ENCODE results near the gene SNX27. TPM values are rescaled to one million over a fixed set of nuclear protein-coding genes. Genes with fewer than 3 reads are reported as not detected.
A peak's percentile ranks its signal among the peaks of the same experiment; 100 is the strongest.

The SNX27 gene
- total and polyA plus RNA-seq, 2 donors (not counting 1 experiment from before 2014, with no cell fraction given), result 29.5 to 38.1 TPM

- H3K27me3 ChIP-seq (ENCODE audit: control insufficient read depth, insufficient read depth, low read length), result no peaks in the 10 kb centered on the region
- H3K4me2 ChIP-seq (ENCODE audit: extremely low read depth, insufficient read depth, low read length), result no peak overlapping the region
- no peak overlapping the region for H3K27ac ChIP-seq (ENCODE audit: insufficient read depth, low read length)
- no peaks in the 10 kb centered on the region for H4K20me1 ChIP-seq (ENCODE audit: control insufficient read depth, extremely low read depth, insufficient read depth, low read length)
- H3K9me3 ChIP-seq (ENCODE audit: control insufficient read depth, insufficient read depth, low read depth, low read length), result no peaks in the 10 kb centered on the region
- no peaks in the 10 kb centered on the region for H3K79me2 ChIP-seq (ENCODE audit: control insufficient read depth, insufficient read depth, low read length)
- no peaks in the 10 kb centered on the region for H3K36me3 ChIP-seq (ENCODE audit: control insufficient read depth, insufficient read depth, low read length)
- no peak overlapping the region for H3K4me3 ChIP-seq (replicated peaks in 1 of 4; ENCODE audit: control extremely low read depth in 1 of 4, insufficient read depth in 1 of 4, low read depth in 3 of 4, low read length in 4 of 4)
- DNase-seq (ENCODE audit: low read depth in 2 of 2), result peak in 1 of 2 donors; percentile 36
- no peak overlapping the region for H3K9ac ChIP-seq (ENCODE audit: insufficient read depth, low read length)
- TF ChIP-seq, protein P1, sequence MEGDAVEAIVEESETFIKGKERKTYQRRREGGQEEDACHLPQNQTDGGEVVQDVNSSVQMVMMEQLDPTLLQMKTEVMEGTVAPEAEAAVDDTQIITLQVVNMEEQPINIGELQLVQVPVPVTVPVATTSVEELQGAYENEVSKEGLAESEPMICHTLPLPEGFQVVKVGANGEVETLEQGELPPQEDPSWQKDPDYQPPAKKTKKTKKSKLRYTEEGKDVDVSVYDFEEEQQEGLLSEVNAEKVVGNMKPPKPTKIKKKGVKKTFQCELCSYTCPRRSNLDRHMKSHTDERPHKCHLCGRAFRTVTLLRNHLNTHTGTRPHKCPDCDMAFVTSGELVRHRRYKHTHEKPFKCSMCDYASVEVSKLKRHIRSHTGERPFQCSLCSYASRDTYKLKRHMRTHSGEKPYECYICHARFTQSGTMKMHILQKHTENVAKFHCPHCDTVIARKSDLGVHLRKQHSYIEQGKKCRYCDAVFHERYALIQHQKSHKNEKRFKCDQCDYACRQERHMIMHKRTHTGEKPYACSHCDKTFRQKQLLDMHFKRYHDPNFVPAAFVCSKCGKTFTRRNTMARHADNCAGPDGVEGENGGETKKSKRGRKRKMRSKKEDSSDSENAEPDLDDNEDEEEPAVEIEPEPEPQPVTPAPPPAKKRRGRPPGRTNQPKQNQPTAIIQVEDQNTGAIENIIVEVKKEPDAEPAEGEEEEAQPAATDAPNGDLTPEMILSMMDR (conservative IDR thresholded peaks at IDR 0.05 in 1 of 2, IDR thresholded peaks at IDR 0.05 in 1 of 2; ENCODE audit: low read depth in 1 of 2, low read length in 2 of 2), result no peak
- TF ChIP-seq EZH2 (IDR thresholded peaks at IDR 0.05; ENCODE audit: low read length, missing control alignments), result no peak
- no peak overlapping the region for H2AFZ ChIP-seq (ENCODE audit: low read length)
- no peaks in the 10 kb centered on the region for H3K4me1 ChIP-seq (ENCODE audit: control insufficient read depth, extremely low read depth, insufficient read depth, low read length)
Observed at GRCh38 chr1:151604291-151604690, 7.6 kb upstream of the SNX27 start.

DNA sequence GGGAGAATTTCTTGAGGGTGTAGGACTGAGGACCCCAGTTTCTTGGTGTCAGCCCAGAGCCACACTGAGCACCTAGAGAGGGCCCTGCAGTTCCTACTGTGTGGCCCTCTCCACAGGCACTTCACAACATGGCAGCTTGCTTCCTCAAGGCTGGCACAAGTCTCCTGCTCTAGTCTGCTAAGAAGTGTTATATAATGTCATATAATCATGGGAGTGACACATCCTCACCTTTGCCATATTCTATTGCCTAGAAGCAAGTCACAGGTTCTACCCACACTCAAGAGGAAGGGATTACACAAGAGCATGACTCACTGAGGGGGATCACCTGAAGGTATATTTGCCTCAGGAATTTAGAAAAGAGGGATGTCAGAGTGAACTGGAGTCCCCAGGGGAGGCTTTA lies 5.5 kb upstream of the SNX27 start:
- H3K4me1 ChIP-seq (ENCODE audit: control insufficient read depth, extremely low read depth, insufficient read depth, low read length), result peaks cover 4% of the 10 kb centered on the region
- no peaks in the 10 kb centered on the region for H3K36me3 ChIP-seq (ENCODE audit: control insufficient read depth, insufficient read depth, low read length)
- TF ChIP-seq, protein P1 (conservative IDR thresholded peaks at IDR 0.05 in 1 of 2, IDR thresholded peaks at IDR 0.05 in 1 of 2; ENCODE audit: low read depth in 1 of 2, low read length in 2 of 2), result no peak
- TF ChIP-seq EZH2 (IDR thresholded peaks at IDR 0.05; ENCODE audit: low read length, missing control alignments), result no peak

DNA sequence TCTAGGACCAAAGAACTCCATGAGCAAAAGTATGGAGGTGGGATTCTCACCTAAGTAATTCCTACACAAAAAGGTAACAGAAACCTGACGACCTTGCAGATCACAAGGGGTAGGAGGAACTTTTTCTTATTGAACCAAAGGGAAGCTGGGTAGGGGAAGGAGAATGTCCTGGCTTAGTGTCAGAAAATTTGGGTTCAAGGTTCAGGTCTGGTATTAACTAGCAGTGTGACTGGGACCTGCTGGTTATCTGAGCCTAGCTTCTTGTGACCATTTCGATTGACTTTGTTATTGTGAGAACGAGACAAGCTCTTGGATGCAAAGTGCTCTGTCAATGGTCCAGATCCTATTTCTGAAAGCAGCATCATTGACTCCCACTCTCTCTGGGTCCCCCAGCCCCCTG lies 5.0 kb upstream of the SNX27 start:
- H3K36me3 ChIP-seq (ENCODE audit: control insufficient read depth, insufficient read depth, low read length), result no peaks in the 10 kb centered on the region
- peaks cover 4% of the 10 kb centered on the region for H3K4me1 ChIP-seq (ENCODE audit: control insufficient read depth, extremely low read depth, insufficient read depth, low read length)
- H3K9me3 ChIP-seq (ENCODE audit: control insufficient read depth, insufficient read depth, low read depth, low read length), result no peaks in the 10 kb centered on the region
- no peaks in the 10 kb centered on the region for H3K79me2 ChIP-seq (ENCODE audit: control insufficient read depth, insufficient read depth, low read length)
- no peaks in the 10 kb centered on the region for H3K27me3 ChIP-seq (ENCODE audit: control insufficient read depth, insufficient read depth, low read length)
- DNase-seq (ENCODE audit: low read depth in 2 of 2), result no peak
- H3K9ac ChIP-seq (ENCODE audit: insufficient read depth, low read length), result no peak overlapping the region
- TF ChIP-seq, protein P1 (conservative IDR thresholded peaks at IDR 0.05 in 1 of 2, IDR thresholded peaks at IDR 0.05 in 1 of 2; ENCODE audit: low read depth in 1 of 2, low read length in 2 of 2), result no peak
- TF ChIP-seq EZH2 (IDR thresholded peaks at IDR 0.05; ENCODE audit: low read length, missing control alignments), result no peak
- no peak overlapping the region for H3K27ac ChIP-seq (ENCODE audit: insufficient read depth, low read length)
- no peak overlapping the region for H3K4me2 ChIP-seq (ENCODE audit: extremely low read depth, insufficient read depth, low read length)
- H3K4me3 ChIP-seq (replicated peaks in 1 of 4; ENCODE audit: control extremely low read depth in 1 of 4, insufficient read depth in 1 of 4, low read depth in 3 of 4, low read length in 4 of 4), result no peak overlapping the region
- H2AFZ ChIP-seq (ENCODE audit: low read length), result no peak overlapping the region
- H4K20me1 ChIP-seq (ENCODE audit: control insufficient read depth, extremely low read depth, insufficient read depth, low read length), result no peaks in the 10 kb centered on the region

More for the DNA sequence above, 5.5 kb upstream of the SNX27 start:
- H3K79me2 ChIP-seq (ENCODE audit: control insufficient read depth, insufficient read depth, low read length), result no peaks in the 10 kb centered on the region
- H3K27ac ChIP-seq (ENCODE audit: insufficient read depth, low read length), result no peak overlapping the region
- no peak overlapping the region for H3K4me2 ChIP-seq (ENCODE audit: extremely low read depth, insufficient read depth, low read length)
- H2AFZ ChIP-seq (ENCODE audit: low read length), result no peak overlapping the region
- no peaks in the 10 kb centered on the region for H4K20me1 ChIP-seq (ENCODE audit: control insufficient read depth, extremely low read depth, insufficient read depth, low read length)
- no peak overlapping the region for H3K4me3 ChIP-seq (replicated peaks in 1 of 4; ENCODE audit: control extremely low read depth in 1 of 4, insufficient read depth in 1 of 4, low read depth in 3 of 4, low read length in 4 of 4)
- DNase-seq (ENCODE audit: low read depth in 2 of 2), result no peak
- H3K27me3 ChIP-seq (ENCODE audit: control insufficient read depth, insufficient read depth, low read length), result no peaks in the 10 kb centered on the region
- H3K9me3 ChIP-seq (ENCODE audit: control insufficient read depth, insufficient read depth, low read depth, low read length), result no peaks in the 10 kb centered on the region
- no peak overlapping the region for H3K9ac ChIP-seq (ENCODE audit: insufficient read depth, low read length)

Data from fibroblast of lung (primary cell).